NCI-H2227 (cell line): ENCODE measurements around the gene SLC24A3.

ENCODE experiments used
- DNase-seq: peaks from one replicate; lab custom pipeline; 2025; ENCODE audit not compliant: unreplicated experiment; lab: John Stamatoyannopoulos, UW

SLC24A3 gene

GRCh38 chr20:19380211-19380610 lies 167.8 kb downstream of the SLC24A3 start:
- no peak for DNase-seq

- no peak for DNase-seq
These were observed 169.5 kb downstream of the SLC24A3 start for GRCh38 chr20:19381947-19382346.

- DNase-seq, result no peak
These were observed 170.2 kb downstream of the SLC24A3 start for GRCh38 chr20:19382386-19383340.

GRCh38 chr20:19384940-19385339 lies 172.5 kb downstream of the SLC24A3 start:
- DNase-seq, result no peak

GRCh38 chr20:19387251-19387650 lies 174.8 kb downstream of the SLC24A3 start:
- no peak for DNase-seq

- DNase-seq, result no peak
These were observed 180.1 kb downstream of the SLC24A3 start for GRCh38 chr20:19392344-19393130.

GRCh38 chr20:19396460-19397081 lies 184.1 kb downstream of the SLC24A3 start:
- DNase-seq, result no peak

GRCh38 chr20:19397226-19397625 lies 184.8 kb downstream of the SLC24A3 start:
- no peak for DNase-seq

- no peak for DNase-seq
These were observed 185.2 kb downstream of the SLC24A3 start for GRCh38 chr20:19397666-19398065.

- no peak for DNase-seq
These were observed 188.7 kb downstream of the SLC24A3 start for GRCh38 chr20:19401096-19401495.

GRCh38 chr20:19403549-19403948 lies 191.1 kb downstream of the SLC24A3 start:
- DNase-seq, result no peak

- no peak for DNase-seq
These were observed 192.4 kb downstream of the SLC24A3 start for GRCh38 chr20:19404826-19405225.

- no peak for DNase-seq
These were observed 193.5 kb downstream of the SLC24A3 start for GRCh38 chr20:19405958-19406357.

GRCh38 chr20:19406381-19406780 lies 193.9 kb downstream of the SLC24A3 start:
- no peak for DNase-seq

- DNase-seq, result no peak
These were observed 194.8 kb downstream of the SLC24A3 start for GRCh38 chr20:19407196-19407595.

GRCh38 chr20:19407736-19408135 lies 195.3 kb downstream of the SLC24A3 start:
- no peak for DNase-seq

- no peak for DNase-seq
These were observed 196.5 kb downstream of the SLC24A3 start for GRCh38 chr20:19408971-19409370.

GRCh38 chr20:19411811-19412210 lies 199.4 kb downstream of the SLC24A3 start:
- no peak for DNase-seq

- no peak for DNase-seq
These were observed 199.8 kb downstream of the SLC24A3 start for GRCh38 chr20:19412254-19412653.

GRCh38 chr20:19414600-19414999 lies 202.2 kb downstream of the SLC24A3 start:
- no peak for DNase-seq

GRCh38 chr20:19415786-19416185 lies 203.3 kb downstream of the SLC24A3 start:
- DNase-seq, result no peak
